ENCODE results near the gene PTTG1IP. TPM values are rescaled to one million over a fixed set of nuclear protein-coding genes. Genes with fewer than 3 reads are reported as not detected.
"Not testable (repeated sequence)": the region's sequence is repeated elsewhere in the genome, so short reads cannot be mapped to it uniquely, and the experiment has no call there.

PTTG1IP gene
- total RNA-seq, 1 donor from 2014 or later = 107 TPM

DNA sequence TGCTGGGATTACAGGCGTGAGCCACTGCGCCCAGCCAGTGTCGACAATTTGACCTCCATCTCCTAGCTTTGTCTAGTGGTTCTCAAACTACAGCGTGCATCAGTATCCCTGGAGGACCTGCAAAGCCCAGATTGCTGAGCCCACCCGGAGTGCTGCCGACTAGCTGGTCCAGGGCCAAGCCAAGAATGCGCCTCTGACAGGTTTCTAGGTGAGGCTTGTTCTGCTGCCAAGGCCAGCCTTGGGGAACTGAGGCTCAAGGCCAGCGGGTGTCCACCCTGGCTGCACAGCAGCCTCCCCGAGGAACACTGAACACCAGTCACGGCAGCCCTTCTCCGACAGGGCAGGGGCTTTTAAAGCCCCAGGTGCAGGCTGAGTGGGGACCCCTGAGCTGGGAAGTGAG is 9.8 kb upstream of the PTTG1IP start:
- H3K27me3 ChIP-seq (ENCODE audit: control insufficient read depth, insufficient read depth, low read length) = no peaks in the 10 kb centered on the region
- FAIRE-seq = no peak
- H3K4me3 ChIP-seq (ENCODE audit: low read depth, low read length) = no peak overlapping the region
- TF ChIP-seq, protein P1, sequence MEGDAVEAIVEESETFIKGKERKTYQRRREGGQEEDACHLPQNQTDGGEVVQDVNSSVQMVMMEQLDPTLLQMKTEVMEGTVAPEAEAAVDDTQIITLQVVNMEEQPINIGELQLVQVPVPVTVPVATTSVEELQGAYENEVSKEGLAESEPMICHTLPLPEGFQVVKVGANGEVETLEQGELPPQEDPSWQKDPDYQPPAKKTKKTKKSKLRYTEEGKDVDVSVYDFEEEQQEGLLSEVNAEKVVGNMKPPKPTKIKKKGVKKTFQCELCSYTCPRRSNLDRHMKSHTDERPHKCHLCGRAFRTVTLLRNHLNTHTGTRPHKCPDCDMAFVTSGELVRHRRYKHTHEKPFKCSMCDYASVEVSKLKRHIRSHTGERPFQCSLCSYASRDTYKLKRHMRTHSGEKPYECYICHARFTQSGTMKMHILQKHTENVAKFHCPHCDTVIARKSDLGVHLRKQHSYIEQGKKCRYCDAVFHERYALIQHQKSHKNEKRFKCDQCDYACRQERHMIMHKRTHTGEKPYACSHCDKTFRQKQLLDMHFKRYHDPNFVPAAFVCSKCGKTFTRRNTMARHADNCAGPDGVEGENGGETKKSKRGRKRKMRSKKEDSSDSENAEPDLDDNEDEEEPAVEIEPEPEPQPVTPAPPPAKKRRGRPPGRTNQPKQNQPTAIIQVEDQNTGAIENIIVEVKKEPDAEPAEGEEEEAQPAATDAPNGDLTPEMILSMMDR (IDR thresholded peaks at IDR 0.05; ENCODE audit: insufficient read depth, low read length, severe bottlenecking) = no peak
- DNase-seq (ENCODE audit: low read depth) = no peak
- no peaks in the 10 kb centered on the region for H3K36me3 ChIP-seq (ENCODE audit: control insufficient read depth, insufficient read depth, low read length)

DNA sequence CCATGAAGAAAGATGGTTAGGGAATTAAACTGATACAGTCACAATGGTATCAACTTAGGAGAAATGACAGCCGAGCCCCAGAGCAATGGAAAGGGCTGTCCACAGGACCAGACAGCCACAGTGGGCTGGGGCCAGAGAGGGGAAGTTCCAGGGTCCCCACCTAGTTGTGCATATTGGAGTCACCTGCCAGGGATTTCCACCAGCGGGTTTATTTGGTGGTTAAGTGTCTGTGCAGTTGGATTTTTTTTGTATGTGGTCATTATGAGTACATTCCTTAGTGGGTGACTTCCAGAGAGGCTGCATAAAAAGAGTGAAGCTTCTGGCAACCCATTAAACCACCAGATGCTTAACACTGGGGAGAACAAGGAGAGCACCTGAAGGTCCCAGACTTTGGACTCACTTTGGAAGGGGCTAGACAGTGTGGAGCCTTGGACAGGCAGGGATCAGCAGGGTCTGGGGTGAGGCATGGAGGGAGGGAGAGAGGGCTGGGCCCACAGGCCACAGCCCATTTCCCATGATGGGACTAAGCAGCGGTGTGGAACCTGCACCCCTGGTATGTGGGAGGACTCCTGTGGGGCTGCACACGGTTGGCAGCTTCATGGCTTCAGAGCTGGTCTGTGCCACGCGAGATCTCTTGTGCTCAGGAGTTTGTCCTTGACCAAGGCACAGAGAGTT is 7.8 kb upstream of the PTTG1IP start:
- FAIRE-seq (no peak), DNase-seq (ENCODE audit: low read depth) (peak; percentile 31)
- TF ChIP-seq, protein P1 (IDR thresholded peaks at IDR 0.05; ENCODE audit: insufficient read depth, low read length, severe bottlenecking) = no peak
- no peaks in the 10 kb centered on the region for H3K36me3 ChIP-seq (ENCODE audit: control insufficient read depth, insufficient read depth, low read length)
- no peaks in the 10 kb centered on the region for H3K27me3 ChIP-seq (ENCODE audit: control insufficient read depth, insufficient read depth, low read length)
- H3K4me3 ChIP-seq (ENCODE audit: low read depth, low read length) = no peak overlapping the region

DNA sequence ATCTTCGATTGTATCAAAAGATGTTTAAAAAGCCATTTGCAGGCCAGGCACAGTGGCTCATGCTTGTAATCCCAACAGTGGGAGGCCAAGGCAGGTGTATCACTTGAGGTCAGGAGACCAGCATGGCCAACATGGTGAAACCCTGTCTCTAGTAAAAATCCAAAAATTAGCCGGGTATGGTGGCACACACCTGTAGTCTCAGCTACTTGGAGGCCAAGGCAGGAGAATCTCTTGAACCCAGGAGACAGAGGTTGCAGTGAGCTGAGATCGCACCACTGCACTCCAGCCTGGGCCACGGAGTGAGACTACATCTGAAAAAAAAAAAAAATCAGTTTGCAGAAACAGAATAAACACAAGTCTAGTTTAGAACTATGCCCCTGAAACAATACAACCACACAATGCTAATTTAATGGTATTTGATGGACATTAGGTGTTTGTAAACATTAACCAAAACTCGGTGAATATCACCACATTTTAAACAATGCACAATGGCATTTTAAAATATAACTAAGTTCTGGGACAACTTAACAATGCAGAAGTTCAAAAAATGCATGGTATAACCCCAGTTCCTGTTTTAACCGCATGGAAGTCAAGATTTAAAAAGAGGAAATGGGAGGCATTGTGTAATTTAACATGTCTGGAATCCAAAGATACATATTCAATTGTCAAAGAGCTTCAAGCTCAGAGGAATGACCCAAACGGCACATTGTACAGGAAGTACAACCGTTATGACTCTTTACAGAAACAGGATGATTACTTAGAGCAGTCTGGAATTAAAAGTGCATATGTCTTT is 7.1 kb upstream of the PTTG1IP start:
- H3K36me3 ChIP-seq (ENCODE audit: control insufficient read depth, insufficient read depth, low read length) = no peaks in the 10 kb centered on the region
- DNase-seq (ENCODE audit: low read depth) = peak; percentile 29
- no peak overlapping the region for H3K4me3 ChIP-seq (ENCODE audit: low read depth, low read length)
- TF ChIP-seq, protein P1 (IDR thresholded peaks at IDR 0.05; ENCODE audit: insufficient read depth, low read length, severe bottlenecking) = no peak
- no peaks in the 10 kb centered on the region for H3K27me3 ChIP-seq (ENCODE audit: control insufficient read depth, insufficient read depth, low read length)
- no peak for FAIRE-seq

DNA sequence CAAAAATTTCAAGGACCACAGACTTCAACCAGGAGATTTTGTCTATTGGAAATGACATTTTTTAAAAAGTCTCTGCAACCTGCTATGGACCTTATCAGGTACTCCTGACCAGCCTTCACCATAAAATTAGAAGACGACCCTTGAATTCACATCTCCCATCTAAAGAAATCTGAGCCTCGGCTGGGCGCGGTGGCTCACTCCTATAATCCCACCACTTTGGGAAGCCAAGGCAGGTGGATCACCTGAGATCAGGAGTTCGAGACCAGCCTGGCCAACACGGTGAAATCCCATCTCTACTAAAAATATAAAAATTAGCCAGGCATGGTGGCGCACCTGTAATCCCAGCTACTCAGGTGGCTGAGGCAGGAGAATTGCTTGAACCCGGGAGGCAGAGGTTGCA is 5.7 kb upstream of the PTTG1IP start:
- H3K36me3 ChIP-seq (ENCODE audit: control insufficient read depth, insufficient read depth, low read length); H3K27me3 ChIP-seq (ENCODE audit: control insufficient read depth, insufficient read depth, low read length); H3K4me3 ChIP-seq (ENCODE audit: low read depth, low read length); DNase-seq (ENCODE audit: low read depth); FAIRE-seq: not testable (repeated sequence)

DNA sequence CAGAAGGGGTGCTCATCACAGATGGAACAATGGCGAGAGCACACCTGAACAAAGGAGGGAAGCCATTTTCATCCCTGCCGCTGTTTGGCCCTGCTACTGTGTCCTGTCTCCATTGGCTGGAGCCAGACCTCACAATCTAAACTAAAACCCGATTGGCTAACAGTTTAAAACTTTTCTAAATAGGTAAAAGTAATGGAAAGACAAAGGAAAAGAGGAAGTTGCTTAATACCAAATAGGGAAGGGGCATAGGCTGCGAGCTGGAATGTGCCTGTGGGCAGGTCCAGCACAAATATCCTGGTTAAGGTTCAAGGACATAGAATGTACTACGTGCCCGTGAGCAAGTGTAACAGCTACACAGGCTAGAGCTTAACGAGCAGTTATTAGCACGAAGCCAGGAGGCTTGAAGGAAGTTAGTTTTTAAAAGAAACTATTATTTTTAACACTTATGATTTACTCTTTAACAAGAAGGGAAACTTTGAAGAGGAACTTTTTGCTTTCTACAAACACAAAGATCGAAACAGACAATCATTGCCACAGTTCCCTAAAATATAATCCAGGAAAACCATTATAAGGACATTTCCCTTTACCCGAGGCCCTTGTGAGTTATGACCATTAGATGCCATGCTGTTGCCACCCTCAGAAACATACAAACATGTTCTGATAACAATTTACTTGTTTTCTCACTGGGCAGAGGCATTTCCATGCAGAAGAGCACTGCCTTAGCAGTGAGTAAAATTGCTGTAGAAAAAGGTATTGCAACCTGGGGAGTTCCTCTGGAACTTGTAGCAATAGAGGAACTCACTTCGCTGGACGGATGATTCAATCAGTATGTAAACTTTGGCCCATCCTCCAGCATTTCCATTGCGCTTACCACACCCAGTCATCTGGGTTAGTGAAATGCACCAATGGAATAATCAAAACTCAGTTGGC is 4.8 kb upstream of the PTTG1IP start:
- DNase-seq (ENCODE audit: low read depth) (peak; percentile 75), FAIRE-seq (no peak)
- Histone ChIP-seq H3K4me3 (ENCODE audit: low read depth, low read length) (no peak overlapping the region), H3K27me3 (ENCODE audit: control insufficient read depth, insufficient read depth, low read length) (no peaks in the 10 kb centered on the region), H3K36me3 (ENCODE audit: control insufficient read depth, insufficient read depth, low read length) (no peaks in the 10 kb centered on the region)
- TF ChIP-seq, protein P1 (IDR thresholded peaks at IDR 0.05; ENCODE audit: insufficient read depth, low read length, severe bottlenecking) = no peak
